HEK293 (cell line): ENCODE measurements around the gene GBA3.

ENCODE experiments used
- CTCF ChIA-PET: fragments of 350-600 bp; formaldehyde crosslinking; extraction: SDS; loops from one replicate; lab custom pipeline; 2021; ENCODE audit warnings: antibody characterized with exemption; lab: Yijun Ruan, JAX
- POLR2A ChIA-PET: fragments of 300-600 bp; formaldehyde crosslinking; extraction: SDS; loops from one replicate; lab custom pipeline; 2020; ENCODE audit warnings: antibody characterized with exemption, inconsistent platforms; lab: Yijun Ruan, JAX
- H3K27ac ChIP-seq: fragments of 200-500 bp; sonication (Bioruptor generic); 2 replicates; pipeline ENCODE4 v1.5.1; 2014; ENCODE audit warnings: low read depth, low read length, control low read depth, inconsistent platforms; ENCODE audit errors: extremely low read depth
- H3K36me3 ChIP-seq, 2 experiments: fragments of 200-500 bp in 1 of 2; sonication (Bioruptor generic) in 1 of 2; 1 replicate in 1 of 2; 2 replicates in 1 of 2; pipeline ENCODE4 v1.5.1; 2014 to 2017; ENCODE audit warnings: inconsistent platforms in 2 of 2, low read length in 2 of 2; ENCODE audit not compliant: control insufficient read depth in 2 of 2, insufficient read depth in 1 of 2
- H3K4me1 ChIP-seq: fragments of 200-500 bp; sonication (Bioruptor generic); 2 replicates; pipeline ENCODE4 v1.5.1; 2014; ENCODE audit warnings: mild to moderate bottlenecking, low read length, inconsistent platforms; ENCODE audit not compliant: control insufficient read depth, insufficient read depth
- H3K4me3 ChIP-seq: 2 replicates; pipeline ENCODE4 v1.5.1; 2011; ENCODE audit warnings: low read depth, mild to moderate bottlenecking, control low read depth, low read length, moderate library complexity
- H3K9me3 ChIP-seq: fragments of 200-500 bp; sonication (Bioruptor generic); 2 replicates; pipeline ENCODE4 v1.5.1; 2014; ENCODE audit warnings: low read depth, low read length, inconsistent platforms; ENCODE audit not compliant: control insufficient read depth, insufficient read depth
- ZNF133 ChIP-seq: fragments of 450-650 bp; formaldehyde crosslinking; IDR thresholded peaks from 2 replicates; pipeline ENCODE4 v1.5.1; 2016; ENCODE audit warnings: missing biosample characterization, missing genetic modification characterization
- ZNF211 ChIP-seq: fragments of 450-650 bp; formaldehyde crosslinking; IDR thresholded peaks from 2 replicates; pipeline ENCODE4 v1.5.1; 2016; ENCODE audit warnings: low read depth, missing biosample characterization, missing genetic modification characterization
- ZNF214 ChIP-seq: fragments of 450-650 bp; formaldehyde crosslinking; IDR thresholded peaks from 2 replicates; pipeline ENCODE4 v1.5.1; 2017; ENCODE audit warnings: missing biosample characterization, mild to moderate bottlenecking, missing genetic modification characterization, borderline replicate concordance
- ZNF514 ChIP-seq: fragments of 450-650 bp; formaldehyde crosslinking; IDR thresholded peaks from 2 replicates; pipeline ENCODE4 v1.5.1; 2016; ENCODE audit warnings: missing biosample characterization, missing genetic modification characterization
- ZNF549 ChIP-seq: fragments of 450-650 bp; IDR thresholded peaks from 2 replicates; pipeline ENCODE4 v1.5.1; 2018; ENCODE audit warnings: missing biosample characterization, missing genetic modification characterization, mild to moderate bottlenecking, inconsistent platforms, moderate library complexity
- ZNF670 ChIP-seq: fragments of 450-650 bp; formaldehyde crosslinking; IDR thresholded peaks from 2 replicates; pipeline ENCODE4 v1.5.1; 2016; ENCODE audit warnings: missing biosample characterization, missing genetic modification characterization, low read depth
- ZNF76 ChIP-seq: fragments of 450-650 bp; formaldehyde crosslinking; IDR thresholded peaks from 2 replicates; pipeline ENCODE4; 2016; ENCODE audit warnings: low read depth, missing biosample characterization, missing genetic modification characterization, borderline replicate concordance
- ZNF776 ChIP-seq: fragments of 450-650 bp; formaldehyde crosslinking; IDR thresholded peaks from 2 replicates; pipeline ENCODE4 v1.5.0; 2017; ENCODE audit warnings: missing biosample characterization, missing genetic modification characterization, borderline replicate concordance
- ZSCAN30 ChIP-seq: fragments of 450-650 bp; IDR thresholded peaks from 2 replicates; pipeline ENCODE4 v1.5.1; 2018; ENCODE audit warnings: missing biosample characterization, mild to moderate bottlenecking, missing genetic modification characterization, moderate library complexity
- TF ChIP-seq, protein P1 (sequence below): fragments of 450-650 bp; formaldehyde crosslinking; IDR thresholded peaks from 2 replicates; pipeline ENCODE4 v1.5.1; 2016; ENCODE audit warnings: missing biosample characterization, missing genetic modification characterization
- TF ChIP-seq, protein P2 (sequence below): fragments of 450-650 bp; formaldehyde crosslinking; IDR thresholded peaks from 2 replicates; pipeline ENCODE4 v1.5.1; 2017; ENCODE audit warnings: missing biosample characterization, missing genetic modification characterization
- TF ChIP-seq, protein P3 (sequence below): fragments of 450-650 bp; formaldehyde crosslinking; IDR thresholded peaks from 2 replicates; pipeline ENCODE4 v1.5.1; 2016; ENCODE audit warnings: missing biosample characterization, missing genetic modification characterization, low read depth
- TF ChIP-seq, protein P4 (sequence below): fragments of 450-650 bp; formaldehyde crosslinking; IDR thresholded peaks from 2 replicates; pipeline ENCODE4 v1.5.1; 2017; ENCODE audit warnings: missing biosample characterization, mild to moderate bottlenecking, missing genetic modification characterization, moderate library complexity

Gene GBA3

DNA sequence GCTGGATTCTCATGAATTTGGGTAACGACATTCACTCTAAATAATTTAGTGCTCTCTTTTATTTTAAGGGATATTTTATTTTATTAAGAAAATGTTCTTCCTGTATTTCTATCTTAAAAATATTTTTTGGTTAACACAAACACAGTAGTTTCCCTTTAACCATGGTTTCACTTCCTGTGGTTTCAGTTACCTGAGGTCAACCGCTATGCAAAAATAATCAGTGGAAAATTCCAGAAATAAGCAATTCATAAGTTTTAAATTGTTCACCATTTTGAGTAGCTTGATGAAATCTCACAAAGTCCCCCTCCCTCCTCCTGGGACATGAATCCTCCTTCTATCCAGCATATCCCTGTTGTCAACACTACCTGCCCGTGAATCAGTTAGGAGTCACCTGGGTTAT is 71.4 kb downstream of the GBA3 start:
- ChIA-PET CTCF (interaction anchor here (0.6 kb wide), 1 partner anchor 574 kb away, joined by 3 read pairs; no protein-coding TSS in a partner anchor), POLR2A (no interaction called here)
- no peaks in the 10 kb centered on the region for H3K4me1 ChIP-seq
- no peaks in the 10 kb centered on the region for H3K36me3 ChIP-seq
- TF ChIP-seq, protein P1, sequence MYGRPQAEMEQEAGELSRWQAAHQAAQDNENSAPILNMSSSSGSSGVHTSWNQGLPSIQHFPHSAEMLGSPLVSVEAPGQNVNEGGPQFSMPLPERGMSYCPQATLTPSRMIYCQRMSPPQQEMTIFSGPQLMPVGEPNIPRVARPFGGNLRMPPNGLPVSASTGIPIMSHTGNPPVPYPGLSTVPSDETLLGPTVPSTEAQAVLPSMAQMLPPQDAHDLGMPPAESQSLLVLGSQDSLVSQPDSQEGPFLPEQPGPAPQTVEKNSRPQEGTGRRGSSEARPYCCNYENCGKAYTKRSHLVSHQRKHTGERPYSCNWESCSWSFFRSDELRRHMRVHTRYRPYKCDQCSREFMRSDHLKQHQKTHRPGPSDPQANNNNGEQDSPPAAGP (tag by site-specific recombination) = no peak
- TF ChIP-seq ZNF670 (tag by site-specific recombination) = no peak
- H3K9me3 ChIP-seq = no peaks in the 10 kb centered on the region
- H3K27ac ChIP-seq = no peak overlapping the region
- no peak overlapping the region for H3K4me3 ChIP-seq

DNA sequence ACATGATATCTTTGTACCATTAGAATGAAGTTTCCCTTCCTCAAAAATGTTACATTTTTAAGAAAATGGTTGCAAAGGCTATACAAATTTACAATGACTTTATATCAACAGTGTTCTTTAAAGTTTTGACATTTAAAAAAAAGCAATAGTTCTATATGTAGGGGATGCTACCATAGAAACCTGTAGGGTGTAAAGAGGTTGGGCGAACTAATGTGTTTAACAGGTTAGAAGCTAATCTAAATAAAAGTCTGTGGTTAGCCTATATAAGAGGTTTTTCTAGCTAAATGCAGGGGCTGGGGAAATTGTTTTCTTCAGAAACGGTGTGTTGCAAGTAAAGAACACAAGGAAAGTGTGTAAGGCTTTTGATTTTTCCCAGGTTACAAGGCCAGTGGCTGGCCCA is 73.3 kb downstream of the GBA3 start:
- H3K4me3 ChIP-seq = no peak overlapping the region
- ChIA-PET CTCF (interaction anchor here (0.8 kb wide), 1 partner anchor 12 kb away, joined by 3 read pairs; no protein-coding TSS in a partner anchor), POLR2A (no interaction called here)
- H3K27ac ChIP-seq = no peak overlapping the region
- no peak for TF ChIP-seq ZSCAN30
- H3K36me3 ChIP-seq = no peaks in the 10 kb centered on the region
- no peaks in the 10 kb centered on the region for H3K4me1 ChIP-seq
- H3K9me3 ChIP-seq = no peaks in the 10 kb centered on the region

DNA sequence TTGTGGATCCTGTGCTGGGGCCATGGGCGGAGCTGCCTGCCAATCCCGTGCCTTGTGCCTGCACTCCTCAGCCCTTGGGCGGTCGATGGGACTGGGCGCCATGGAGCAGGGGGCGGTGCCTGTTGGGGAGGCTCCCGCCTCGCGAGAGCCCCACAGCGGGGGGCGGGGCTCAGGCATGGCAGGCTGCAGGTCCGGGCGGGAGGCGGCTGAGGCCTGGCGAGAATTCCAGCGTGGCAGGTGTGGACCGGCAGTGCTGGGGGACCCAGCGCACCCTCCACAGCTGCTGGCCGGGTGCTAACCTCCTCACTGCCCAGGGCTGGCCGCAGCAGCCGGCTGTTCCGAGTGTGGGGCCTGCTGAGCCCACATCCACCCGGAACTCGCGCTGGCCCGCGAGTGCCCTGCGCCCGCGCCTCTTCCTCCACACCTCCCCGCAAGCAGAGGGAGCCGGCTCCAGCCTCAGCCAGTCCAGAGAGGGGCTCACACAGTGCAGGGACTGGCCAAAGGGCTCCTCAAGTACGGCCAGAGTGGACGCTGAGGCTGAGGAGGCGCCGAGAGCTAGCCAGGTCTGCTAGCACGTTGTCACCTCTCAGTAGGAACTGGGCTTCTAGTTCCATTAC is 85.9 kb downstream of the GBA3 start:
- POLR2A ChIA-PET = no interaction called here
- TF ChIP-seq ZSCAN30 = no peak
- TF ChIP-seq ZNF76 (tag by site-specific recombination) = no peak
- TF ChIP-seq ZNF214 (tag by site-specific recombination) = no peak
- TF ChIP-seq, protein P2, sequence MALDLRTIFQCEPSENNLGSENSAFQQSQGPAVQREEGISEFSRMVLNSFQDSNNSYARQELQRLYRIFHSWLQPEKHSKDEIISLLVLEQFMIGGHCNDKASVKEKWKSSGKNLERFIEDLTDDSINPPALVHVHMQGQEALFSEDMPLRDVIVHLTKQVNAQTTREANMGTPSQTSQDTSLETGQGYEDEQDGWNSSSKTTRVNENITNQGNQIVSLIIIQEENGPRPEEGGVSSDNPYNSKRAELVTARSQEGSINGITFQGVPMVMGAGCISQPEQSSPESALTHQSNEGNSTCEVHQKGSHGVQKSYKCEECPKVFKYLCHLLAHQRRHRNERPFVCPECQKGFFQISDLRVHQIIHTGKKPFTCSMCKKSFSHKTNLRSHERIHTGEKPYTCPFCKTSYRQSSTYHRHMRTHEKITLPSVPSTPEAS (tag by site-specific recombination) = no peak
- TF ChIP-seq, all 188 proteins: peak for 0
- H3K27ac ChIP-seq = no peak overlapping the region
- H3K4me1 ChIP-seq = no peaks in the 10 kb centered on the region
- no peaks in the 10 kb centered on the region for H3K9me3 ChIP-seq
- H3K4me3 ChIP-seq = no peak overlapping the region
- no peaks in the 10 kb centered on the region for H3K36me3 ChIP-seq
- CTCF ChIA-PET = interaction anchor here (0.6 to 0.8 kb wide), 2 partner anchors 13 to 430 kb away, joined by 3 read pairs; no protein-coding TSS in a partner anchor

DNA sequence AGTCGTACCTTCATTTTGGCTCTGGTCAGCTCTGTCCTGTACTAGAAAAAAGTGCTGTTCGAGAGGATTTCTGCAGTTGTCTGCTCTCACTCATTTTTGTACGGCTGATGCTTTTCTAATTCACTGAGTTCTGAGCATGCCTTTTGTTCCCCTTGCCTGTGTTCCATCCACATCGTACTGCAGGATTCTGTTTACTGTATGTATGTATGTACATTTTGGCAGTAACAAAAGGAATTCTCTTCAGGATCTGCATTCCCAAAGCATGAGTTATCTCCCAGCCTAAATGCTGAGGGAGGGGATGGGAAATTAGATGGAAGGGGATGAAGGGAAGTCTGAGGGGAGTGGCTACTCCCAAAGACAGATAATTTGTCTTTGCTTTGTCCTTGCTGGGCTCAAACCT is 87.6 kb downstream of the GBA3 start:
- POLR2A ChIA-PET = no interaction called here
- no peaks in the 10 kb centered on the region for H3K9me3 ChIP-seq
- H3K36me3 ChIP-seq = no peaks in the 10 kb centered on the region
- H3K4me3 ChIP-seq = no peak overlapping the region
- no peak for TF ChIP-seq ZNF514 (tag by site-specific recombination)
- TF ChIP-seq ZNF776 (tag by site-specific recombination) = no peak
- no peak for TF ChIP-seq ZNF133 (tag by site-specific recombination)
- TF ChIP-seq, protein P3, sequence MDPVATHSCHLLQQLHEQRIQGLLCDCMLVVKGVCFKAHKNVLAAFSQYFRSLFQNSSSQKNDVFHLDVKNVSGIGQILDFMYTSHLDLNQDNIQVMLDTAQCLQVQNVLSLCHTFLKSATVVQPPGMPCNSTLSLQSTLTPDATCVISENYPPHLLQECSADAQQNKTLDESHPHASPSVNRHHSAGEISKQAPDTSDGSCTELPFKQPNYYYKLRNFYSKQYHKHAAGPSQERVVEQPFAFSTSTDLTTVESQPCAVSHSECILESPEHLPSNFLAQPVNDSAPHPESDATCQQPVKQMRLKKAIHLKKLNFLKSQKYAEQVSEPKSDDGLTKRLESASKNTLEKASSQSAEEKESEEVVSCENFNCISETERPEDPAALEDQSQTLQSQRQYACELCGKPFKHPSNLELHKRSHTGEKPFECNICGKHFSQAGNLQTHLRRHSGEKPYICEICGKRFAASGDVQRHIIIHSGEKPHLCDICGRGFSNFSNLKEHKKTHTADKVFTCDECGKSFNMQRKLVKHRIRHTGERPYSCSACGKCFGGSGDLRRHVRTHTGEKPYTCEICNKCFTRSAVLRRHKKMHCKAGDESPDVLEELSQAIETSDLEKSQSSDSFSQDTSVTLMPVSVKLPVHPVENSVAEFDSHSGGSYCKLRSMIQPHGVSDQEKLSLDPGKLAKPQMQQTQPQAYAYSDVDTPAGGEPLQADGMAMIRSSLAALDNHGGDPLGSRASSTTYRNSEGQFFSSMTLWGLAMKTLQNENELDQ = no peak
- TF ChIP-seq, protein P4, sequence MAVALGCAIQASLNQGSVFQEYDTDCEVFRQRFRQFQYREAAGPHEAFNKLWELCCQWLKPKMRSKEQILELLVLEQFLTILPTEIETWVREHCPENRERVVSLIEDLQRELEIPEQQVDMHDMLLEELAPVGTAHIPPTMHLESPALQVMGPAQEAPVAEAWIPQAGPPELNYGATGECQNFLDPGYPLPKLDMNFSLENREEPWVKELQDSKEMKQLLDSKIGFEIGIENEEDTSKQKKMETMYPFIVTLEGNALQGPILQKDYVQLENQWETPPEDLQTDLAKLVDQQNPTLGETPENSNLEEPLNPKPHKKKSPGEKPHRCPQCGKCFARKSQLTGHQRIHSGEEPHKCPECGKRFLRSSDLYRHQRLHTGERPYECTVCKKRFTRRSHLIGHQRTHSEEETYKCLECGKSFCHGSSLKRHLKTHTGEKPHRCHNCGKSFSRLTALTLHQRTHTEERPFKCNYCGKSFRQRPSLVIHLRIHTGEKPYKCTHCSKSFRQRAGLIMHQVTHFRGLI (tag by site-specific recombination) = no peak
- TF ChIP-seq ZNF549 (tag by site-specific recombination) = no peak
- TF ChIP-seq ZNF214 (tag by site-specific recombination) = no peak
- TF ChIP-seq ZNF211 (tag by site-specific recombination) = no peak
- TF ChIP-seq, all 188 proteins: peak for 0
- CTCF ChIA-PET = interaction anchor here (0.6 kb wide), 1 partner anchor 41 kb away, joined by 3 read pairs; no protein-coding TSS in a partner anchor
- no peaks in the 10 kb centered on the region for H3K4me1 ChIP-seq
- H3K27ac ChIP-seq = no peak overlapping the region
